Muscle of back (tissue), 11 donors: ENCODE data around the gene DUOX2. TPM values are rescaled to one million over a fixed set of nuclear protein-coding genes. Genes with fewer than 3 reads are reported as not detected.
"Not testable (repeated sequence)": the region's sequence is repeated elsewhere in the genome, so short reads cannot be mapped to it uniquely, and the experiment has no call there.

Experiments used
- DNase-seq, 3 donors: peaks; one replicate each; pipeline versions ENCODE4 v3.0.0 to v3.0.0-alpha.2; 2013
- polyA plus RNA-seq, 10 donors: library from polyadenylated mRNA; unstranded; fragments of 120-200 nt; gene quantifications; one replicate each; pipeline ENCODE4 v1.2.1, GENCODE V29; 2013; ENCODE audit not compliant: insufficient read length in 10 of 10

DUOX2 gene
- polyA plus RNA-seq, 10 donors: 0.03 to 0.42 (median 0.19) TPM; not detected in 5

DNA sequence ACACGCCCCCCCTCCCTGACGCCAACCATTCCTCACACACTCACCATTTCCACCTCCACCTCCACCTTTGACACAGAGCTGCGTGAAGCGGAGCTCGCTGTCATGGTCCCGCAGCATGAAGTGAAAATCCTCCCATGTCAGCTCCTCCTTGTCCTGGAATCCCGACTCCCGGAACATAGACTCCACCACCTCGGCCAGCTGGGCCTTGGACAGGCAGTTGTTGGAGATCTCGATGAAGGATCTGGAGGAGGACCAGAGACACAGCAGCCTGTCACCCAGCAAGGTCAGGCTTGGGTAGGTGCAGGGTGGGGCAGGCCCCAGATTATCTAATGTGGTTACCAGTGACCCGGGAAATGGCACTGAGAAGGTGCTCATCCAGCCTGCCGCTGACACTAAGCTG is 12.2 kb downstream of the DUOX2 start:
- DNase-seq: no peak

DNA sequence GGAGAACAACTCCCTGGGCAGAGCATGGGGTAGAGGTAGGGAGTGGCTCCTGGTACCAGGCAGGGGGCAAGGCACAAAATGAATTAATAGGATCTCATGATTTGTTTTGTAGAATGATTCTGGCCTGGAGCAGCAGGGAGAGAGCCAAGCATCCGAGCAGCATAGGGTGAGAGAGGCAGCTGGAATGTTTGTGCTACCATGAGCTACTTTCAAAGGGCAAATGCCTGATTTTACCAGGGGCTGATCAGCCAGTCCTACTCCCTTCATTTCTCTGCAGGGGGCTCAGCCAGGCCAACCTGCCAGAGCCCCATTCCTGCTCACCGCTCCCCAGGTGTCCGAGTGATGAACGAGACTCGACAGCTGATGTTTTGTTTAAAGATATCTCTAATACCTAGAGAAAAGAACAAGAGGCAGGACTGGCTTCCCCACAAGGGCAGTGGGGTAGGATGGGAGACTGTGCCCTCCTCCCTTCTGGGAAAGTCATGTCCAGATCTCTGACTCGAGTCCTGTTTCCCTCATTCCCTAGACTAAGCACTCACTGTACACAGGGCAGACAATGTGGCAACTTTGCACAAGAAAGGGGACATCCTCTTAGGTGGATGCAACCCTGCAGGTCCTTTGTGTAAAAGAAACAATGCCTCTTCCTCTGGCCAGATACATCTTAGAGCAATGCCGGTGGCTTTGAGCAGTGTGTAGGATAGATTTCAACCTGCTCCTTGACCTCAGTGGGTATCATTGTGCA is 12.9 kb downstream of the DUOX2 start:
- DNase-seq: no peak

DNA sequence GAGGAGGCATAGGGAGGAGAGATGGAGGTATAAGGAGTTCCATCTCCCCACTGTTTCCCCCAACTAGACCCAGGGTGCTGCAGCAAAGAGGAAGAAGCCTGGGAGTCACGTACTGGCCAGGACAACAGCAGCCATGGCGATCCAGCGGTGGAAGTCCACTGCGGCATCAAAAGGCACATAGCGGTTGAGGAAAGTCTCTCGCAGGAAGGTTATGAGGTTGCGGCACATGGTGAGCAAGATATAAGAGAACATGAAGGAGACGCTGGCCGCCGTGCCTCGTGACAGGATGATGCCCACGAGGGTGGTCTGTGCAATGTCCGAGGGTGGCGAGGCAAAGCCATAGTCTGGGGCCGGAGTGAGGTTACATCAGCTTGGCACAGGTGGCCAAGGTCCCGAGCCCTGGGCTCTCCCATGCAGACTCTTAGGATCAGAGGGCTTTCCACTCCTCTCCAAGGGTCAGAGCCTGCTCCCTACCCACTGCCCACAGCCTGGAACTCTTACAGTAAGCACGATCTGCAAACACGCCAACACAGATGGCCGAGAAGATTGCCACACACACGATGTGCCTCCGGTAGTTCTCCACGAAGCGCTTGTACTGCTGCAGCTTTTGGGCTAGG is 14.3 kb downstream of the DUOX2 start:
- no peak for DNase-seq

DNA sequence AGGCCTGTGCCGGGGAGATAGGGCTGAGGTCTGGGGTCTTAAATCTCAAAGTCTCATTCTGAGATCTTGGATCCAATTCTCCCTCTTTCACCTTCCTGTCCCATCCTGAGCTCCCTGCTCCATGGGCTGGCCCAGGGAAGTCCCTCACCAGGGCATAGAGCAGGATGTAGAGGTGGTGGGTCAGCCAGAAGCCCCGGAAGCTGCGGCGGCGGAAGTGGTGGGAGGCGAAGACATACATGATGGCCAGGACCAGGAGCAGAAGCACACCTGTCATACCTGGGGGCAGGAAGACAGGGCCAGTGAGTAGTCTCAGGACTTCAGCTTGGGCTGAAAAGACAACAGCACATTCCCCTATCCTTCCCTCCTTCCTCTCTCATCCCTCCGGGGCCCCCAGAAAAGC is 16.5 kb downstream of the DUOX2 start:
- no peak for DNase-seq

DNA sequence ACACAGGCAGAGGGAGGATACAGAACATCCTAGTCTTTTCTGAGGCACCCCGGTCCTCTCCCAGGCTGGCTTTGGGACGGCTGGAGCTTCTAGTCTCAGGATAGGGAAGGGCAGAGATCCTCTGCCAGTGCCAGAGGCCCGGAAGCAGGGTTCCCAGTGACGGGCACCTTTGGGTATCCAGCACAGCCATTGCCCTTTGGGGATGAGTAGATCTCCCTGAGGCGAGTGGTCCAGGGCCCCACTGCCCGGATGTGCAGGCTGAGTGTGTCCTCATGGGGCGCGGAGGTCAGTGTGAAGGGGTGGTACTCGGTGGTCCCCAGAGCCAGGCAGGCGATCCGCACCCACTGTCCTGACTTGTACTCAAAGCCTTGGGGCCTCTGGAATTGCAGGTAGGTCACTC is 18.3 kb downstream of the DUOX2 start:
- no peak for DNase-seq

DNA sequence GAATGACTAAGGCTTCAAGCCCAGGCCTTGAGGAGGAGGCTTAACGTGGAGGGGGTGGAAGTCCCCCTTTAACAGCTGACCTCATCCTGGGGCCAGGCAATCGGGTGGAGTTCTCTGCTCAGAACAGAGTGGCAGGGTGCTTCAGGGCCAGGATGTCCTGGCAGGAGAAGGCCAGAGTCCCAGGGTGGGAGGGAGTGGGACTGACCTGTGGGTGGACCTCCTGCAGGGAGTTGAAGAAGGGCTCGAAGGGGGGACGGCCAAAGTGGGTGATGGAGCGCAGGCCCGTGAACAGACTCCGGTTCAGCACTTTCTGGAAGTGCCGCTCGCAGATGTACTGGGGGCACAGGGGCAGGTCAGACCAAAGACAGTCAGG is 19.6 kb downstream of the DUOX2 start:
- no peak for DNase-seq

DNA sequence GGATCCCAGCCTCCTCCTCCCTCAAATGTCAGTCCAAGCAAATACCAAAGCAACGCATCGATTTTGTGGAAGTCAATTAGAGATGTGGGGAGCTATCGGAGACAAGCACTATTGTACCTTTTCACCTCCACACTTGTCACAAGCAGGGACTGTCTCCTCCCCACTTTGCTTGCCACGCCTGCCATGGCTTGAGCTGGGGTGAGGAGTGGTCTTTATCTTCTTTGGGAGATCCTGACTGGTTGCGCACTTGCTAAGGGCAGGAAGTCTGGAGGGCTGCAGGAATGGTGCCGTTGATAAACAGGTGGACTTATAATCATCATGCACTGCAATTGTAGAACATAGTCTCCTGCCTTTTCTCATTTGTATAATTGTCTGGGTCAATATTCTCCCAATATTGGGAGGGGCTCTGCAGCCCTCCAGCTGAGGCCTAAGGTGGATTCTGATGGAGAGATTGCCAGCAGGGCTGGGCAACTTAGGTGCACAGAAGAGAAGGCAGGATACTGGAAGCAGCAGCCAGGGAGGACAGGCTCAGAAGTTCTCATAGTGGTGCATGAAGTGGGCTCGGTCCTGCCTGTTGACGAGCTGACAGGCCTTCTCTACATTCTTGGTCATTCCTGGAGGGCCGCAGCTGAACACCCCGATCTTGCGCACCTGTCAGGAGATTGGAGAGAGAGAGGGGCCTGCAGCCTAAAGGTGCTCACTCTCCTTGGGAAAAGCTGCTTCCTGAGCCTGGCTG is 20.2 kb downstream of the DUOX2 start:
- DNase-seq: no peak

DNA sequence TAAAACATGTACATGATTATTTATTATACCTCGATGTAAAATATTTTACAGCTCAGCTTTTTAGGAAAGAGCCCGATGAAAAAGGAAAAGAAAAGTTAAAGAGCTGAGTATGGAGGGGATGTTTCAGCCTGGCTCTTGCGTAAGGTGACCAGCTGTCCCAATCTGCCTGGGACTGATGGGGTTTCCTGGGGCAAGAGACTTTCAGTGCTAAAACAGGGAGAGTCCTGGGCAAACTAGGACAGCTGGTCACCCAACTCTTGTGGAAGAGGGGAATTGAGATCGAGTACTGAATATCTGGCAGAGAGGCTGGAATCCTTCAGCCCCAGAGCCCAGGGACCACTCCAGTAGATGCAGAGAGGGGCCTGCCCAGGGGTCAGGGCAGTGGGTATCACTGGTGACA is 21.0 kb downstream of the DUOX2 start:
- no peak for DNase-seq

DNA sequence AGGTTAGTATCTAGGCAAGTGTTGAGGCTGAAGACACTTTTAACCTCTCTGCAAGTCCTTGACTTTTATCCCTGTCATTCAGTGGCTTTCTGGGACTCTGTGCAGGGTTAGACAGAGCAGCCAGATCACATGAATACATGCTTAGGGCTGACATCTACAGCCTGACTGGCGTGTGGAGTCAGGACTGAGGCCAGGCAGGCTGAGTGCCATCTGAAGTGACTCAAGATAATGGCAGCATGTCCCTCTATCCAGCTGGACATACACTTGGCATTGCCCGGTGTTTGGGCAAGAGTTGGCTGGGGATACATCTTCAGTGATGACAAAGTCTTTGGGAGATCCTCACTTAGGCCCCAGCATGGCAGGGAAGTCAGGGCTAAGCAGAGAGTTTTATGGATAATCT is 22.4 kb downstream of the DUOX2 start:
- no peak for DNase-seq

DNA sequence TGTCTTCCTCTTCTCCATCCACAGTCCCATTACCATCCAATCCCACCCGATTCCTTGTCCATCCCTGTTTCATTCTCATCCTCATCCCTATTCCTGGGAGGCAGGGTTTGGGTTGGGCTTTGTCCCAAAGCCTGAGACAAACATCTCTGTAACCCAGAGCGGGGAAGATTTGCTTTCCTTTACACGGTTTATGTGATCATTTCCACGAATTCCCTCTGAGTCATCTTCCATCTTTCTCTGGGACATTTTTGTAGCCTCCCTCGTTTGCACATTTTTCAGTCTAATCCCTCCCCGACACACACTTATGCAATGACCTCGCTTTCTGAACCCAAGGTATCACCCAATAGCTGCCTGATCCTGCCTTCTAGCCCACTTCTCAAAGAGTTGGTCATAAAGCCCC is 22.8 kb downstream of the DUOX2 start:
- DNase-seq: no peak

DNA sequence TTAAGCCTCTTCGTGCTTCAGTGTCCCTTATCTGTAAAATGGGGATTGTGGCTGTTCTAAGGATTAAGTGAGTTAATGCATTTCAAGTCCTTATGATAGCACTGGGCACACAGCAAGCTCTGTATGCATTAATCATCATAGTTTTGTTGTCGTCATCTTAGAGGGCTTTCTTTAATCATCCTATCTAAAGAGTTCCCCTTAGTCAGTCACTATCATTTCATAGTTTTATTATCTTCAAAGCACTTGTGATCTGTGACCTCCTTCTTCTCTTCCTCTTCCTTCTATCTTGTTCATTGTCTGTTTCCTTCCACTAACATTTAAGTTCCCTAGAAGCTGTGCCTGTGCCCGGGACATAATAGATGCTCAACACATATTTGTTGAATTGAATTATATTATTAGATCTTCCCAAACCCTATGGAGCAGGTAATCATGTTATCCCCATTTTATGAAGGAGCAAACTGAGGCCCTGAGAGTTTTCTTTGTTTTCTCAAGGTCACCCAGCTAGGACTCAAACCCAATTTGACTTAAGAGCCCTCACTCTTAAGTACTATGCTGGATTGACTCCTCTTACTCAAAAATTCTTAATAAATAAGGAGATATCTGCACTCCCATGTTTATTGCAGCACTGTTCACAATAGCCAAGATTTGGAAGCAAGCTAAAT is 24.1 kb downstream of the DUOX2 start:
- no peak for DNase-seq

DNA sequence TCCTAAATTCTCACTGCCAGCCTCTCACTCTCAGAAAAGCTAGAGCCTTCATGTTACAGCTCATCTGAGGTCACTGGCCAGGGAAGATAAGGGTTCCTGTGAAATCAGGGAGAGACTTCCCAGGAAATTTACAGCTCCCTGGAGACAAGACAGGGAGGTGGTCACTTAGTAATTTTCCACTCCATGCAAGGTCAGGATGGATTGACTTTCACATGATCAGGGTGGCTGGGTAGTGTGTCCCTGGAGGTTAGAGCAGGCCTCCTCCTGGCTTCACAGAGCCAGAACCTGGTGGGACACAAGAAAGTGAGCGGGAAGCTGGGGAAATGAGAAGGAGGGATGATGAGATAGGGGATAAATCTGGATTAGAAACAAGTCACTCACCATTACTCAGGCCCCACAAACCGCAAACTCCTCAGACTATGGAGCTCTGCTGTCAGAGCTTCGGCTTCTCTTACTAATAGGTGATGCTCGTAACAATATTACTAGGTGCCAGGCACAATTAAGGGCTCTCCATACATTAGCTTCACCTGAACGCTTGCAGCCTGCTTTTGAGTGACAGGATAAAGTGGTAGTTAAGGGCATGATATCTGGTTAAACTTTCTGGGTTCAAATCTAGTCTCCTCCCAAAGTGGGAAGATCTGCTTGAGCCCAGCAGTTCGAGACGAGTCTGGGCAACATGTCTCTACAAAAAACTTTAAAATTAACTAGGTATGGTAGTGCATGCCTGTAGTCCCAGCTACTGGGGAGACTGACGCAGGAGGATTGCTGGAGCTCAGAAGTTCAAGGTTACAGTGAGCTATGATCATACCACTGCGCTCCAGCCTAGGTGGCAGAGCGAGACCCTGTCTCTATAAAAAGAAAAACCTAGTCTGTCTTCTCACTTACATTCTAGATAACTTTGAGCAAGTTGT is 24.9 kb downstream of the DUOX2 start:
- DNase-seq: no peak

DNA sequence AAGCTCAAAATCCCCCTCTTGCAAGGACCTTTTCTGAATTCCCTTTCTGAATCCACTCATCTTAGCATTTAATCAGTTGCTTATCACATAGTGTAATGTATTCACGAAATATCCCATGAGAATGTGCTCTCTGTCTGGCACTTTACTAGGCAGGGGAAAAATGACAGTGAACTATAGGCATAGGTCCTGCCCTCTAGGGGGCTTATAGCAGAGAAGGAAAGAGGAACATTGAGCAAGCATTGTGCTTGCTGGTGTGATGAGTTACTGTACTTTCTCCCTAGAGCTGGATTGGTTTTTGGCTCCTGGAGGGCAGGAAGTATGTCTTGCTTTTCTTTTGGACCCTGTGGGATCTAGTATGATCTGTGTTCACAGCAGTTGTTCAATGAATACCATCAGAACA is 26.5 kb downstream of the DUOX2 start:
- DNase-seq: no peak

DNA sequence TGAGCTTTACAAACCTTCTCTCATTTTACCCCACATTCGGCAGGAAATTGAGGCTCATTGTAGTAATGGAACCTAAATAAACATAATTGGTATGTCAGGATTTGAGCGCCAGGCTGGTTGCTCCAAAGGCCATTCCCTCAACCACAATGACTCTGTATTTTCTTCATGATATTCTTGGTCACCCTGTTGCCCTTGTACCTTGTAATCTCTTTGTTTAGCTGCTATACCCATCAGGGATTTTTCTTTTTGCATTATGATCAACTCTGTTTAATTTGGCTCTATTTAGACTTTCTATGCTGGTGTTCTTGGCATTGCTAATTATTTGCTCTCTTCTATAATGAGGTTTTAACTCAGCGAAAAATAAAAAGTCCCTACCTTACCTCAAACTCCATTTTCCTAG is 29.8 kb downstream of the DUOX2 start:
- no peak for DNase-seq

DNA sequence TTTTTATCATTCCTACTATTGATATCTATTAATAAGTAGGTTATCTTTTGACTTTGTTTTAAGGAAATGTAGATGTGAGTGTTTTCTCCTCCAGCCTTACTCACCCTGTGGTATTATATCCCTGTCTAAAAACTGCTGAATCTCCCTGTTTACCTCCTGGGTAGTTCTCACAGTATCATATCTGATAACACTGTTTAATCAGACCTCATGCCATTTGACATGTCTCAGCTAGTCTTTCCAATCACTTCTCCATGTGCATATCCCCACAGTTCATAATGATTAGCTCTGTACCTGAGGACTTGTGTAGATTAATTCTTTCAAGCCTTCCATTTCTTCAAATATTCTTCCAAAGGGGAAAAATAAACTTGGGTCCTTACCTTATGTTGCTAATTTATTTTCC is 30.7 kb downstream of the DUOX2 start:
- DNase-seq: no peak

DNA sequence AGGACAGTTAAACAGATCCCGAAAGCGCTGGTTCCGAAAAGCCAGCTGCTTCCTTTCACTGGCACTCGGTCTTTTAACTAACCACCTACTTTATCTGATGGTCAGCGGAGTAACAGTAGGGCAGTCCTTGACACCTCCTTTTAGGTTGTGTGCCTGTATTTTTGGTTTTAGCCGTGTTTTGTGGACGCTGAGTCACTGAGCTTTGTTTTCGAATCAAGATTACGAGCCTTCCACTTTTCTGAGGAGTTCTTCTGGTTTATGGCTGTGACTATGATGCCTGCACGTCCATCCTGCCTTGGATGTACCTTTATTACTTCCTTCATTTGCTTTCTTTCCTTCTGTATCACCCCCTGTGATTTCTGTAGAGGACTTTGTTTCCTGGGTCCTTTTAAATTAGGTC is 31.6 kb downstream of the DUOX2 start:
- not testable (repeated sequence) for DNase-seq

DNA sequence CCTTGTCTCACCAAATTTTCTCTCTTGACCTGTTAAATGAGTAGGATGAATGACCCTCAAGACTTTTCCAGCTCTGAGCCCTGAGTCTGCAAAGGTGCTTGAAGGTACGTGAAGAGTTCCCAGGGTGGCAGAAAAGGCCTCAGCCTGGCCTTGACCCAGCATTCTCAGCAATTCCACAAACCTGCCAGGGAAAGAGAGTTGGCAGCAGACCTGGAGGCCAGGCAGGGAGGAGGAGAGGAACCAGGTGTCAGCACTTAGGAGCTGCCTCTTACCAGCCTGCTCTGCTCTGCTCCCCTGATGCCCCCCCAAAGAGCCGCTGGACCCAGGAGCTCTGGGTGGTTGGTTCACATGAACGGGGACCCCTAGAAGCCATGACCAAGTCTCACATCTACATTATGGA is 33.4 kb downstream of the DUOX2 start:
- not testable (repeated sequence) for DNase-seq

DNA sequence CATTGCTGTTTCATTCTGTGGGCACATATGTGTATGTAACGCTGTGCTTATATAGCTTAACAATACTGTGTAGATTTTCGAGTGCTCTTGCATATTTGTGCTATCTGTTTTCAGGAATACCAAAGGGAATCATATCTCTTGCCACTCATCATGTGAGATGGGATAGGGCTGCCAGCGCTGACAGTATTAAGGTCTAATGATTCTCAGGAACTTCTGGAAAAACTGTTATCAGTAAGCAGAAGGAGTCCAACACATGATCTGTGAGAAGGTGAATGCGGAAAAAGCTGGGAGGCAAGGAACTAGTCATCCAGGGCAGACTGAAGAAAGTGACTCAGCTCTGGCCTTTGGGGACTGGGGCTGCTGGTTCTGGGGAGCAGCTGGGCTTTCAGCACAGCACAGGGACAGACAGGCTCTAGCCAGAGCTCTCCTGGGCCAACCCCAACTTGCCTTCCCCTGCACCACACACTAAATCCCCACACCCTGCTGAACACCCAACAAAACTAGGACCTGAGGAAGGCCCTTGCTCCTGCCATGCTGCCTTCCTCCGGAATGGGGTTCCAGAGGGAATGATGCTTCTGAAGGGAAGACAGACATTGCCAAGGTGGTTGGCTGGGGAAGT is 34.2 kb downstream of the DUOX2 start:
- DNase-seq: not testable (repeated sequence)

DNA sequence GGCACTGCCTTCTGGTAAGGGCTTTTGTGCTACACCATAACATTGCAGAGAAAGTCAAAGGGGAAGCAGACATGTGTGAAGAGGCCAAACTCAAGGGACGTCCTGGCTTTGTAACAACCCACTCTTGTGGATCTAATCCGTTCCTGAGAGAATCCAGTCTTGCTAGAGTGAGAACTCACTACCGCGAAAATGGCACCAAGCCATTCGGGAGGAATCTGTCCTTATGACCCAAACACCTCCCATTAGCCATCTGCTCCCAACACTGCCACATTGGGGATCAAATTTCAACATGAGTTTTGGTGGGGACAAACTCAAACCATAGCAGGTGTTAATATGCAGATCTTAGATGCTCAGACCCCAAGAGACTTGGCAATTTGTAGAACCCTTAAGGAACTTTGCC is 34.8 kb downstream of the DUOX2 start:
- not testable (repeated sequence) for DNase-seq

DNA sequence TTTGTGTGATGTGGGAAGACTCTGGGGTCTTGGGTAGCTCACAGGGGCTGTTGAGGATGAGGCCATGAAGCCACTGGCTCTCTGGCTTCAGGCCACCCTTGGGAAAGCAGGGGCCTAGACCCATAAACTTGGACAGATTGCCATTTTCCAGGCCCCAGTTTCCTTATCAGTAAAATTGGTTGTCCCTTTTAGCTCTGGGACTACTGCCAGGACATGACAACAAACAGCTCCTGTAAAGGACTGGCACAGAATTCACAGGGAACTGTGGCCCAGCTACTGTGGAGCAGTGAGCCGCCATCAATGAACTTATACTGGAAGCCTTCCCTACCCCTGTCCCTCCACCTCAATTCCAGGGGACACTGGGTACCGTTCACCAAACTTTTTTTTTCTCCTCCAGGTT is 36.6 kb downstream of the DUOX2 start:
- DNase-seq: not testable (repeated sequence)
